GM23338 (cell line): ENCODE results near the gene PSPH. TPM values are rescaled to one million over a fixed set of nuclear protein-coding genes. Genes with fewer than 3 reads are reported as not detected.

ENCODE experiments used
- ATAC-seq: fragments of 200-7000 bp; cut with Tn5 transposase; 3 replicates; pipeline ENCODE4 v1.9.1; 2020
- DNase-seq: peaks from one replicate; pipeline ENCODE4 v3.0.0-alpha.2; 2015; ENCODE audit warnings: low spot score
- H2AFZ ChIP-seq: fragments of 200-600 bp; sonication (generic); 2 replicates; pipeline ENCODE4 v1.8.0; 2016; ENCODE audit warnings: antibody characterized with exemption, mild to moderate bottlenecking, moderate library complexity
- H3F3A ChIP-seq: fragments of 200-600 bp; sonication (generic); replicated peaks from 2 replicates; pipeline ENCODE4 v1.8.0; 2017; ENCODE audit warnings: antibody characterized with exemption, mixed run types, low read depth
- H3K27ac ChIP-seq: fragments of 200-600 bp; sonication (generic); 2 replicates; pipeline ENCODE4 v1.6.1; 2016; ENCODE audit warnings: low read depth
- H3K27me3 ChIP-seq: fragments of 200-600 bp; sonication (generic); 2 replicates; pipeline ENCODE4 v1.8.0; 2016; ENCODE audit warnings: mild to moderate bottlenecking, mixed run types, moderate library complexity; ENCODE audit not compliant: insufficient read depth
- H3K36me3 ChIP-seq: fragments of 200-600 bp; sonication (generic); 2 replicates; pipeline ENCODE4 v1.8.0; 2016; ENCODE audit warnings: mild to moderate bottlenecking; ENCODE audit not compliant: insufficient read depth
- H3K4me1 ChIP-seq: fragments of 200-600 bp; sonication (generic); 2 replicates; pipeline ENCODE4 v1.8.0; 2016; ENCODE audit warnings: mild to moderate bottlenecking, moderate library complexity; ENCODE audit not compliant: insufficient read depth
- H3K4me2 ChIP-seq: fragments of 200-600 bp; sonication (generic); 2 replicates; pipeline ENCODE4 v1.7.1; 2017; ENCODE audit warnings: mixed run types
- H3K4me3 ChIP-seq: fragments of 200-600 bp; sonication (generic); 2 replicates; pipeline ENCODE4 v1.6.1; 2016; ENCODE audit warnings: mixed run types
- H3K79me2 ChIP-seq: fragments of 200-600 bp; sonication (generic); replicated peaks from 2 replicates; pipeline ENCODE4 v1.8.0; 2017; ENCODE audit warnings: mild to moderate bottlenecking; ENCODE audit not compliant: insufficient read depth
- H3K9me2 ChIP-seq: fragments of 200-600 bp; sonication (generic); 2 replicates; pipeline ENCODE4 v1.8.0; 2017; ENCODE audit not compliant: insufficient read depth
- H4K20me1 ChIP-seq: fragments of 200-600 bp; sonication (generic); replicated peaks from 2 replicates; pipeline ENCODE4 v1.8.0; 2017; ENCODE audit warnings: mild to moderate bottlenecking; ENCODE audit not compliant: insufficient read depth
- H3K27ac Mint-ChIP-seq: 2 replicates; pipeline ENCODE4 v1.8.0; 2020; ENCODE audit warnings: inconsistent platforms, mild to moderate bottlenecking, moderate library complexity, mixed read lengths
- H3K27me3 Mint-ChIP-seq: 3 replicates; pipeline ENCODE4 v1.8.0; 2022; ENCODE audit warnings: low read depth, mild to moderate bottlenecking, moderate library complexity, mixed read lengths, inconsistent platforms; ENCODE audit not compliant: insufficient read depth, poor library complexity
- H3K36me3 Mint-ChIP-seq: 3 replicates; pipeline ENCODE4 v1.8.0; 2021; ENCODE audit warnings: low read depth, mild to moderate bottlenecking, inconsistent platforms, moderate library complexity, mixed read lengths
- H3K4me1 Mint-ChIP-seq: 3 replicates; pipeline ENCODE4 v1.8.0; 2020; ENCODE audit warnings: mild to moderate bottlenecking, inconsistent platforms, mixed read lengths
- H3K4me3 Mint-ChIP-seq: 3 replicates; pipeline ENCODE4 v1.8.0; 2021; ENCODE audit warnings: moderate library complexity, mild to moderate bottlenecking, inconsistent platforms, mixed read lengths
- H3K9me3 Mint-ChIP-seq: 3 replicates; pipeline ENCODE4 v1.8.0; 2020; ENCODE audit warnings: moderate library complexity, mild to moderate bottlenecking, inconsistent platforms, mixed read lengths
- EZH2phosphoT487 ChIP-seq: fragments of 200-600 bp; sonication (generic); IDR thresholded peaks from one replicate; pipeline ENCODE4 v1.8.1; 2018; ENCODE audit warnings: antibody characterized with exemption; ENCODE audit not compliant: unreplicated experiment
- JUNB ChIP-seq: IDR thresholded peaks from one replicate; pipeline ENCODE4 v1.6.1; 2016; ENCODE audit warnings: antibody characterized with exemption; ENCODE audit not compliant: unreplicated experiment
- POLR2AphosphoS5 ChIP-seq: IDR thresholded peaks from 2 replicates; pipeline ENCODE4 v1.6.1; 2016; ENCODE audit warnings: antibody characterized with exemption, low read depth
- polyA plus RNA-seq: library from polyadenylated mRNA; unstranded; fragments of >200 nt; fragmentation: Nextera tagmentation; extraction: Ambion mirVana; gene quantifications from 2 replicates; pipeline ENCODE4 v1.2.1, GENCODE V29; 2016
- total RNA-seq: library from RNA; depleted of rRNA; stranded (reverse); fragments of >200 nt; shearing (Covaris generic); gene quantifications from 2 replicates; pipeline ENCODE4 v1.2.3, GENCODE V29; 2014
- TF ChIP-seq, protein P1 (sequence below), 2 experiments: fragments of 200-600 bp in 1 of 2; sonication (generic) in 1 of 2; conservative IDR thresholded peaks; 2 replicates each; pipeline versions ENCODE4 v1.5.1 to v1.6.1; 2016 to 2017; ENCODE audit warnings: antibody characterized with exemption in 2 of 2, low read depth in 2 of 2, mild to moderate bottlenecking in 2 of 2, moderate library complexity in 1 of 2
- TF ChIP-seq, protein P2 (sequence below): IDR thresholded peaks from 2 replicates; pipeline ENCODE4 v1.6.1; 2016; ENCODE audit warnings: antibody characterized with exemption
- TF ChIP-seq, protein P3 (sequence below): fragments of 250-450 bp; sonication (Bioruptor Pico); IDR thresholded peaks from 2 replicates; pipeline ENCODE4 v1.5.0; 2020; ENCODE audit warnings: mild to moderate bottlenecking, moderate library complexity

The PSPH gene
- total and polyA plus RNA-seq, 2 experiments from 2014 or later = 38.3 to 149 TPM

DNA sequence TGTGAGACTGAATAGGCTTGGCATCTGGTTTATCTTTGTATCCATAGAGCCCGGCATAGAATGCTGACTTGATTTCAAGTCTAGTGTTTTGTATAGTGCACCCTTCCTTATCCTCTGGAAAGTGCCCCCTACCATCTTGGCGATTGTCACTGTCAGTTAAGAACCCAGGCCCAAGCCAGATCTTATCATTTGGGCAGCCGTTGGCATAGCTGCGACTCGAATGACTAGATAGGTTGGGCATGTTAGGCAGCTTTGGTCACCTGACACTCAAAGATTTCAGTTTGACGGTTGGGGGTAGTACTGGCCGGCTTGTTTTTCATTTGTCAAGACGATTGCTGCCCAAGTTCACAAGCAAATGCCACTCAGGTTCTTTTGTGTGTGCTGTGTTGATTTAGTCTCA lies 80.3 kb downstream of the PSPH start:
- Histone ChIP-seq H3K36me3 (no peaks in the 10 kb centered on the region; the same call in 1 of the 2 replicates), H3F3A (no peaks in the 10 kb centered on the region), H3K27me3 (no peaks in the 10 kb centered on the region), H3K27ac (no peak overlapping the region), H2AFZ (no peak overlapping the region), H3K79me2 (peaks cover 43% of the 10 kb centered on the region), H3K4me2 (no peak overlapping the region), H3K4me1 (no peaks in the 10 kb centered on the region), H4K20me1 (peaks cover 5% of the 10 kb centered on the region), H3K9me2 (no peaks in the 10 kb centered on the region), H3K4me3 (no peak overlapping the region)
- TF ChIP-seq, protein P1, sequence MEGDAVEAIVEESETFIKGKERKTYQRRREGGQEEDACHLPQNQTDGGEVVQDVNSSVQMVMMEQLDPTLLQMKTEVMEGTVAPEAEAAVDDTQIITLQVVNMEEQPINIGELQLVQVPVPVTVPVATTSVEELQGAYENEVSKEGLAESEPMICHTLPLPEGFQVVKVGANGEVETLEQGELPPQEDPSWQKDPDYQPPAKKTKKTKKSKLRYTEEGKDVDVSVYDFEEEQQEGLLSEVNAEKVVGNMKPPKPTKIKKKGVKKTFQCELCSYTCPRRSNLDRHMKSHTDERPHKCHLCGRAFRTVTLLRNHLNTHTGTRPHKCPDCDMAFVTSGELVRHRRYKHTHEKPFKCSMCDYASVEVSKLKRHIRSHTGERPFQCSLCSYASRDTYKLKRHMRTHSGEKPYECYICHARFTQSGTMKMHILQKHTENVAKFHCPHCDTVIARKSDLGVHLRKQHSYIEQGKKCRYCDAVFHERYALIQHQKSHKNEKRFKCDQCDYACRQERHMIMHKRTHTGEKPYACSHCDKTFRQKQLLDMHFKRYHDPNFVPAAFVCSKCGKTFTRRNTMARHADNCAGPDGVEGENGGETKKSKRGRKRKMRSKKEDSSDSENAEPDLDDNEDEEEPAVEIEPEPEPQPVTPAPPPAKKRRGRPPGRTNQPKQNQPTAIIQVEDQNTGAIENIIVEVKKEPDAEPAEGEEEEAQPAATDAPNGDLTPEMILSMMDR (conservative IDR thresholded peaks at IDR 0.05; ENCODE audit: low read depth in 2 of 2) = no peak
- TF ChIP-seq EZH2phosphoT487 (no peak), JUNB (no peak), POLR2AphosphoS5 (no peak)
- TF ChIP-seq, protein P2, sequence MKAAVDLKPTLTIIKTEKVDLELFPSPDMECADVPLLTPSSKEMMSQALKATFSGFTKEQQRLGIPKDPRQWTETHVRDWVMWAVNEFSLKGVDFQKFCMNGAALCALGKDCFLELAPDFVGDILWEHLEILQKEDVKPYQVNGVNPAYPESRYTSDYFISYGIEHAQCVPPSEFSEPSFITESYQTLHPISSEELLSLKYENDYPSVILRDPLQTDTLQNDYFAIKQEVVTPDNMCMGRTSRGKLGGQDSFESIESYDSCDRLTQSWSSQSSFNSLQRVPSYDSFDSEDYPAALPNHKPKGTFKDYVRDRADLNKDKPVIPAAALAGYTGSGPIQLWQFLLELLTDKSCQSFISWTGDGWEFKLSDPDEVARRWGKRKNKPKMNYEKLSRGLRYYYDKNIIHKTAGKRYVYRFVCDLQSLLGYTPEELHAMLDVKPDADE = no peak
- TF ChIP-seq, protein P3, sequence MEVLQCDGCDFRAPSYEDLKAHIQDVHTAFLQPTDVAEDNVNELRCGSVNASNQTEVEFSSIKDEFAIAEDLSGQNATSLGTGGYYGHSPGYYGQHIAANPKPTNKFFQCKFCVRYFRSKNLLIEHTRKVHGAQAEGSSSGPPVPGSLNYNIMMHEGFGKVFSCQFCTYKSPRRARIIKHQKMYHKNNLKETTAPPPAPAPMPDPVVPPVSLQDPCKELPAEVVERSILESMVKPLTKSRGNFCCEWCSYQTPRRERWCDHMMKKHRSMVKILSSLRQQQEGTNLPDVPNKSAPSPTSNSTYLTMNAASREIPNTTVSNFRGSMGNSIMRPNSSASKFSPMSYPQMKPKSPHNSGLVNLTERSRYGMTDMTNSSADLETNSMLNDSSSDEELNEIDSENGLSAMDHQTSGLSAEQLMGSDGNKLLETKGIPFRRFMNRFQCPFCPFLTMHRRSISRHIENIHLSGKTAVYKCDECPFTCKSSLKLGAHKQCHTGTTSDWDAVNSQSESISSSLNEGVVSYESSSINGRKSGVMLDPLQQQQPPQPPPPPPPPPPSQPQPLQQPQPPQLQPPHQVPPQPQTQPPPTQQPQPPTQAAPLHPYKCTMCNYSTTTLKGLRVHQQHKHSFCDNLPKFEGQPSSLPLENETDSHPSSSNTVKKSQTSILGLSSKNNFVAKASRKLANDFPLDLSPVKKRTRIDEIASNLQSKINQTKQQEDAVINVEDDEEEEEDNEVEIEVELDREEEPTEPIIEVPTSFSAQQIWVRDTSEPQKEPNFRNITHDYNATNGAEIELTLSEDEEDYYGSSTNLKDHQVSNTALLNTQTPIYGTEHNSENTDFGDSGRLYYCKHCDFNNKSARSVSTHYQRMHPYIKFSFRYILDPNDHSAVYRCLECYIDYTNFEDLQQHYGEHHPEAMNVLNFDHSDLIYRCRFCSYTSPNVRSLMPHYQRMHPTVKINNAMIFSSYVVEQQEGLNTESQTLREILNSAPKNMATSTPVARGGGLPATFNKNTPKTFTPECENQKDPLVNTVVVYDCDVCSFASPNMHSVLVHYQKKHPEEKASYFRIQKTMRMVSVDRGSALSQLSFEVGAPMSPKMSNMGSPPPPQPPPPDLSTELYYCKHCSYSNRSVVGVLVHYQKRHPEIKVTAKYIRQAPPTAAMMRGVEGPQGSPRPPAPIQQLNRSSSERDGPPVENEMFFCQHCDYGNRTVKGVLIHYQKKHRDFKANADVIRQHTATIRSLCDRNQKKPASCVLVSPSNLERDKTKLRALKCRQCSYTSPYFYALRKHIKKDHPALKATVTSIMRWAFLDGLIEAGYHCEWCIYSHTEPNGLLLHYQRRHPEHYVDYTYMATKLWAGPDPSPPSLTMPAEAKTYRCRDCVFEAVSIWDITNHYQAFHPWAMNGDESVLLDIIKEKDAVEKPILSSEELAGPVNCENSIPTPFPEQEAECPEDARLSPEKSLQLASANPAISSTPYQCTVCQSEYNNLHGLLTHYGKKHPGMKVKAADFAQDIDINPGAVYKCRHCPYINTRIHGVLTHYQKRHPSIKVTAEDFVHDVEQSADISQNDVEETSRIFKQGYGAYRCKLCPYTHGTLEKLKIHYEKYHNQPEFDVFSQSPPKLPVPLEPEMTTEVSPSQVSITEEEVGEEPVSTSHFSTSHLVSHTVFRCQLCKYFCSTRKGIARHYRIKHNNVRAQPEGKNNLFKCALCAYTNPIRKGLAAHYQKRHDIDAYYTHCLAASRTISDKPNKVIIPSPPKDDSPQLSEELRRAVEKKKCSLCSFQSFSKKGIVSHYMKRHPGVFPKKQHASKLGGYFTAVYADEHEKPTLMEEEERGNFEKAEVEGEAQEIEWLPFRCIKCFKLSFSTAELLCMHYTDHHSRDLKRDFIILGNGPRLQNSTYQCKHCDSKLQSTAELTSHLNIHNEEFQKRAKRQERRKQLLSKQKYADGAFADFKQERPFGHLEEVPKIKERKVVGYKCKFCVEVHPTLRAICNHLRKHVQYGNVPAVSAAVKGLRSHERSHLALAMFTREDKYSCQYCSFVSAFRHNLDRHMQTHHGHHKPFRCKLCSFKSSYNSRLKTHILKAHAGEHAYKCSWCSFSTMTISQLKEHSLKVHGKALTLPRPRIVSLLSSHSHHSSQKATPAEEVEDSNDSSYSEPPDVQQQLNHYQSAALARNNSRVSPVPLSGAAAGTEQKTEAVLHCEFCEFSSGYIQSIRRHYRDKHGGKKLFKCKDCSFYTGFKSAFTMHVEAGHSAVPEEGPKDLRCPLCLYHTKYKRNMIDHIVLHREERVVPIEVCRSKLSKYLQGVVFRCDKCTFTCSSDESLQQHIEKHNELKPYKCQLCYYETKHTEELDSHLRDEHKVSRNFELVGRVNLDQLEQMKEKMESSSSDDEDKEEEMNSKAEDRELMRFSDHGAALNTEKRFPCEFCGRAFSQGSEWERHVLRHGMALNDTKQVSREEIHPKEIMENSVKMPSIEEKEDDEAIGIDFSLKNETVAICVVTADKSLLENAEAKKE (CRISPR knock-in tag) = no peak
- Mint-ChIP-seq H3K36me3 (peaks cover 10% of the 10 kb centered on the region), H3K27me3 (peaks cover 3% of the 10 kb centered on the region), H3K4me1 (peaks cover 11% of the 10 kb centered on the region; the same call in 2 of the 3 replicates), H3K27ac (peak overlapping the region; percentile 21; the same call in 1 of the 2 replicates), H3K4me3 (no peak overlapping the region), H3K9me3 (no peaks in the 10 kb centered on the region; the same call in 1 of the 3 replicates)
- DNase-seq = no peak
- no peak for ATAC-seq
